ENCODE measurements around the gene RAMACL.

RAMACL gene

GRCh38 chr6:166565084-166565967, 21.2 kb downstream of the RAMACL start:
- no peak for TF ChIP-seq CTCF (IDR thresholded peaks at IDR 0.05; ENCODE audit: low read depth, low read length)
- DNase-seq (ENCODE audit: extremely low read depth, low read depth), result no peak

GRCh38 chr6:166563805-166564204, 22.7 kb downstream of the RAMACL start:
- no peak for DNase-seq (ENCODE audit: extremely low read depth, low read depth)

GRCh38 chr6:166563200-166563599, 23.3 kb downstream of the RAMACL start:
- no peak for DNase-seq (ENCODE audit: extremely low read depth, low read depth)
- no peak for TF ChIP-seq CTCF (IDR thresholded peaks at IDR 0.05; ENCODE audit: low read depth, low read length)

More at GRCh38 chr6:166563805-166564204, 22.7 kb downstream of the RAMACL start:
- no peak for TF ChIP-seq CTCF (IDR thresholded peaks at IDR 0.05; ENCODE audit: low read depth, low read length)

- DNase-seq (ENCODE audit: extremely low read depth, low read depth), result no peak
- TF ChIP-seq CTCF (IDR thresholded peaks at IDR 0.05; ENCODE audit: low read depth, low read length), result no peak
Observed at GRCh38 chr6:166562726-166563125, 23.8 kb downstream of the RAMACL start.

- TF ChIP-seq CTCF (IDR thresholded peaks at IDR 0.05; ENCODE audit: low read depth, low read length), result no peak
- no peak for DNase-seq (ENCODE audit: extremely low read depth, low read depth)
Observed at GRCh38 chr6:166561771-166562359, 24.6 kb downstream of the RAMACL start.

- TF ChIP-seq CTCF (IDR thresholded peaks at IDR 0.05; ENCODE audit: low read depth, low read length), result no peak
- no peak for DNase-seq (ENCODE audit: extremely low read depth, low read depth)
Observed at GRCh38 chr6:166560222-166560621, 26.3 kb downstream of the RAMACL start.

GRCh38 chr6:166559662-166560061, 26.8 kb downstream of the RAMACL start:
- TF ChIP-seq CTCF (IDR thresholded peaks at IDR 0.05; ENCODE audit: low read depth, low read length), result no peak

More at GRCh38 chr6:166559662-166560061, 26.8 kb downstream of the RAMACL start:
- DNase-seq (ENCODE audit: extremely low read depth, low read depth), result no peak

Data from AG09319 (cell line).